WTC11 (cell line): Measurements from ENCODE around the gene SERTAD2.

Experiments used
- CBFB ChIP-seq: sonication (generic); formaldehyde crosslinking; IDR thresholded peaks from 2 replicates; pipeline ENCODE4 v1.8.1; 2022; ENCODE audit warnings: mild to moderate bottlenecking, low read depth, missing genetic modification reagents
- CTCF ChIP-seq: fragments of 200-600 bp; IDR thresholded peaks from 2 replicates; pipeline ENCODE4 v1.8.0; 2022; ENCODE audit warnings: antibody characterized with exemption

GRCh38 chr2:64595397-64596176 is 58.1 kb downstream of the SERTAD2 start:
- TF ChIP-seq CTCF (no peak), CBFB (CRISPR knock-in tag) (no peak)
